GM10248 (cell line): ENCODE results near the gene MPPED1.

Experiments
- CTCF ChIA-PET: fragments of 300-600 bp; sonication (Branson Sonifier 250); formaldehyde crosslinking; extraction: SDS; loops from one replicate; lab custom pipeline; 2021; ENCODE audit warnings: antibody characterized with exemption; lab: Yijun Ruan, JAX
- POLR2A ChIA-PET: fragments of 350-650 bp; sonication (Branson Sonifier 250); formaldehyde crosslinking; extraction: SDS; loops from one replicate; lab custom pipeline; 2020; ENCODE audit warnings: antibody characterized with exemption; lab: Yijun Ruan, JAX
- DNase-seq: peaks from one replicate; pipeline ENCODE4 v3.0.0; 2012; ENCODE audit errors: extremely low spot score
- TF ChIP-seq, protein P1 (sequence below): IDR thresholded peaks from 2 replicates; pipeline ENCODE4 v1.5.1; 2012; ENCODE audit warnings: mild to moderate bottlenecking, low read depth; ENCODE audit errors: extremely low read depth, missing control alignments, control extremely low read depth

Gene MPPED1

DNA sequence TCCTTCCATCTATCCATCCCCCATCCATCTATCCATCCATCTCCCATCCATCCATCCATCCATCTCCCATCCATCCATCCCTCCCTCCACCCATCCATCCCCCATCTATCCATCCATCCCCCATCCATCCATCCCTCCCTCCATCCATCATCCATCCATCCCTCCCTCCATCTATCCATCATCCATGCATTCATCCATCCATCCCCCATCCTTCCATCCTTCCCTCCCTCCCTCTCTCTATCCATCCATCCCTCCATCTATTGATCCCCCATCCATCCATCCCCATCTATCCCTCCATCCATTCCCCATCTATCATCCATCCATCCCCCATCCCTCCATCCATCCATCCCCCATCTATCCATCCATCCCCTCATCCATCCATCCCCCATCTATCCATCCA lies 96.7 kb downstream of the MPPED1 start:
- CTCF ChIA-PET = no interaction called here
- POLR2A ChIA-PET = no interaction called here
- DNase-seq = no peak
- TF ChIP-seq, protein P1, sequence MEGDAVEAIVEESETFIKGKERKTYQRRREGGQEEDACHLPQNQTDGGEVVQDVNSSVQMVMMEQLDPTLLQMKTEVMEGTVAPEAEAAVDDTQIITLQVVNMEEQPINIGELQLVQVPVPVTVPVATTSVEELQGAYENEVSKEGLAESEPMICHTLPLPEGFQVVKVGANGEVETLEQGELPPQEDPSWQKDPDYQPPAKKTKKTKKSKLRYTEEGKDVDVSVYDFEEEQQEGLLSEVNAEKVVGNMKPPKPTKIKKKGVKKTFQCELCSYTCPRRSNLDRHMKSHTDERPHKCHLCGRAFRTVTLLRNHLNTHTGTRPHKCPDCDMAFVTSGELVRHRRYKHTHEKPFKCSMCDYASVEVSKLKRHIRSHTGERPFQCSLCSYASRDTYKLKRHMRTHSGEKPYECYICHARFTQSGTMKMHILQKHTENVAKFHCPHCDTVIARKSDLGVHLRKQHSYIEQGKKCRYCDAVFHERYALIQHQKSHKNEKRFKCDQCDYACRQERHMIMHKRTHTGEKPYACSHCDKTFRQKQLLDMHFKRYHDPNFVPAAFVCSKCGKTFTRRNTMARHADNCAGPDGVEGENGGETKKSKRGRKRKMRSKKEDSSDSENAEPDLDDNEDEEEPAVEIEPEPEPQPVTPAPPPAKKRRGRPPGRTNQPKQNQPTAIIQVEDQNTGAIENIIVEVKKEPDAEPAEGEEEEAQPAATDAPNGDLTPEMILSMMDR = no peak

DNA sequence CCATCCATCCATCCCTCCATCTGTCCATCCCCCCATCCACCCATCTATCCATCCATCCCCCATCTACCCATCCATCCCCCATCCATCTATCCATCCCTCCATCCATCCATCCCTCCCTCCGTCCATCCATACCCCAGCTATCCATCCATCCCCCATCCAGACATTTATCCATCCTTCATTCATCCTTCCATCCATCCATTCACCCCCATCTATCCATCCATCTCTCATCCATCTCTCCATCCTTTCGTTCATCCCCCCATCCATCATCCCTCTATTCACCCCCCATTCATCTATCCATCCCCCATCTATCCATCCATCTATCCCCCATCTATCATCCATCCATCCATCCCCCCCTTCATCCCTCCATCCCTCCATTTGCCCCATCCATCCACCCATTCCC lies 97.5 kb downstream of the MPPED1 start:
- DNase-seq = no peak
- TF ChIP-seq, protein P1 = no peak
- ChIA-PET CTCF (no interaction called here), POLR2A (no interaction called here)

DNA sequence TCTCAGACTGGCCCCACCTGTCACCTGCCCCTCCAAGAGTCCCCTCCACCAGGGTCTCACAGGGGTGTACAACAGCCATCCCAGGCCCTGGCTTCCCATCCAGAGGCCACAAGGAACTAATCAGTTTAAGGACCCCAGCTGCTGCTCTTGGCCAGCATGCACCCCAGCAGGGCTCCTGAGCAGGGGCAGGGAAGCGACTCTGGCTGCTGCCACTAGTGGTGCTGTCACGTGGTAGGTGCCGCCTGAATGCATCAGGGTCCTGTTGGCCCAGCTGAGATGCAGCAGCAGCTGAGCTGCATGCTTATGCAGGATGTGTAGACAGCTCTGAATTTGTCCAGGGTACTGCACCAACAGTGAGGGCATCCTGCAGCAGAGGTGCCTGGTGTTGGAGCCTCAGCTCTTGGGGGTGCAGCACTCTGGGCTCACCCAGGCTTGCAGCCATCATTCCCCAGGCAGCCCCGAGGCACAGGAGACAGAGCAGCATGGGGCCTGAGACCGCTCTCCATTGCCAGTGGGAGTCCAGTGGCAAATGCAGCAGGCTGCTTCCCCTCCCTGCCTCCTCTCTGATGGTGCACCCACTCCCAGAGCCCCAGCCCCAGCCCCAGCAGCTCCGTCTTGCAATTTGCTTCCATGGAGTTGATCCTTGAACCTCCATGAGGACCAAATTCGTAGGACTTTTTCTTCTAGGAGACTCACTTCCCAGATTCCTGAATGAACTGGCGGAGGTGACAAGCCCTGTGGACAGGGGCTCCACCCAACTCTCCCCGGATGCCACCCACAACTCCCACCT lies 98.7 kb downstream of the MPPED1 start:
- DNase-seq = no peak
- TF ChIP-seq, protein P1 = no peak
- POLR2A ChIA-PET = no interaction called here
- CTCF ChIA-PET = no interaction called here

DNA sequence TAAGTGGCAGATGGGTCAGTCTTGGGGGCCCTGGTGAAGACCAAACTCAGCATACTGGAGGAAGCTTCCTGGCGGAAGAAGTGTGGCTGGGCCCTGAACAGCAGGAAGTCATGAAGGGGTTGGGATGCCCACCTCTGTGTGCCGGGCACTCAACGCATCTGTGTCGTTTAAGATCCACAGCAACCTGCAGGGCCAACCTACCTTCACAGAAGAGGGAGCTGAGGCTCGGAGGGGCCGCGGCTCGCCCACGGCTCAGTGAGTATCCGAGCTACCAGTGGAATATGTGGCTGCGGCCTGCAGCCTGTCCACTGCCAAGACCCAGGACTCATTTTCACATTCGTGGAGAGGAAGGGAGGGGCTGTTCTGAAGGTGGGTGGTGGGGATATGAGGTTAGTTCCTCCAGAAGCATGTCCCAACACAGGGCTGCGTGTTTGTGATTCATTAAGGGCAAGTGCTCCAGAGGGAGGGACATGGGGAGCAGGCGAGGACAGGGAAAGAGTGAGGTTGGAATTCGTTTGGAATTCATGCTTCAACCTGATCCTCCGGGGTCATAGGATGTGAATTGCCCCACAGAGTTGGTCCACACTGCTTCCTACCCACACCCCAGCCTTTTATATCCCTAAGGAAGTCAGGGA lies 99.6 kb downstream of the MPPED1 start:
- ChIA-PET POLR2A (no interaction called here), CTCF (no interaction called here)
- TF ChIP-seq, protein P1 = no peak
- DNase-seq = no peak

DNA sequence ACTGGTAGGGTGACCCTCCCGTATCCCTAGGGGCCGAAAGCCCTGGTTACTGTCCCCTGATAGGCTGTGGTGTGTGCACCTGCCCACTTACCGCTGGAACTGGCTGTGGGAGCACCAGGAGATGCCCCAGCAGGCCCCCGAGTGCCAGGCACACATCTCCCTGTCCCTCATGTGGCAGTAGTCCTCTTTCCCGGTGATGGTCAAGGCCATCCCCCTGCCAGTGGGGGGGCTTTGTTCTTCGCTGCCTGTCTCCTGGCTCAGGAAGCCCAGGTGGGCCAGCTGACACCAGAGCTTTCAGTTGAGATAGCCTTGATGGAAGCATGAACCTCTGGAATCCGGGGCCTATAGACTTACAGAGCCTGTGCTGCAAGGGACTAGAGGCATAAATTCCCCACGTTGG lies 100.5 kb downstream of the MPPED1 start:
- ChIA-PET POLR2A (no interaction called here), CTCF (no interaction called here)
- DNase-seq = no peak
- TF ChIP-seq, protein P1 = no peak

DNA sequence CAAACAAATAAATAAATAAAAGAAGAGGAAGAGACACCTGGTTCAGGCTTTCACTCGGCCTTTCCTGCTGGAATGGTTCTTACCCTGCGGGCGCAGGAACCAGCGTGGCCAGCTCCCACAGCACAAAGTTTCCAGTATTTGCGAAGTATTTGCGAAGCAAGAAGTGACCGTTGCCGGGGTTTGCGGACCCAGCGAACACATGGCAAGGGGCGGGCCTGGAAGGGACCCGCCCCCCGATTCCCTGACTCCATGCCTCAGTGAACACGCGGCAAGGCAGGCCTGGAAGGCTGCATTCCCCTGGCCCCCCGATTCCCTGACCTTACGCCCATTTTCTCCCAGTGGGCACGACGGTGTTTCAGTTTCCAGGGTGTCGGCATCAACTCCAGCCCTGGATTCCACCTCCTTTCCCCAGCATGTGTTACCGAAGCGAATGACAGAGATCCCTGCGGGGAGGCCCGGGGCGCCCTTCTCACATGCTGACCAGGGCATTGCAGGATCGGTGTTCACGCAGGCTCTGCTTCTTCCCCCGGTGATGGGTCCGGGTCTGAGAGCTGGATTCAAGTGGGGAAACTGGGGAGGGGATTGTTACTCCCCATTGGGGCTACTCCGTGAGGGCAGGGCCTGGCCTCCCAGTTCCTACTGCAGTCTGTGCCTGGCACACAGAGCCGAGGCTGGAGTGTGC lies 102.8 kb downstream of the MPPED1 start:
- ChIA-PET POLR2A (no interaction called here), CTCF (no interaction called here)
- no peak for DNase-seq
- TF ChIP-seq, protein P1 = no peak
